Activated B cell treated with CpG ODN at 0.5 μM for 24 hours (primary cell): ENCODE measurements around the gene ING1. TPM values are rescaled to one million over a fixed set of nuclear protein-coding genes. Genes with fewer than 3 reads are reported as not detected.

ENCODE experiments used
- ATAC-seq: fragments of 200-7000 bp; cut with Tn5 transposase; one replicate; pipeline ENCODE4 v1.10.0; 2021; ENCODE audit warnings: low read depth, mild to moderate bottlenecking, moderate library complexity
- CTCF ChIA-PET: fragments of 350-600 bp; sonication (Branson Sonifier 250); formaldehyde crosslinking; loops from one replicate; lab custom pipeline; 2021; ENCODE audit warnings: antibody characterized with exemption; lab: Charles Lee
- POLR2A ChIA-PET: fragments of 350-600 bp; sonication (Branson Sonifier 250); formaldehyde crosslinking; loops from one replicate; lab custom pipeline; 2021; ENCODE audit warnings: antibody characterized with exemption; lab: Charles Lee
- DNase-seq: peaks from one replicate; pipeline ENCODE4 v3.0.0; 2022
- H3K27ac Mint-ChIP-seq: one replicate; pipeline ENCODE4 v1.8.0; 2020; ENCODE audit warnings: mixed read lengths
- H3K27me3 Mint-ChIP-seq: one replicate; pipeline ENCODE4 v1.8.0; 2021; ENCODE audit warnings: mixed read lengths
- H3K36me3 Mint-ChIP-seq: one replicate; pipeline ENCODE4 v1.8.0; 2021; ENCODE audit warnings: low read depth, mixed read lengths
- H3K4me1 Mint-ChIP-seq: one replicate; pipeline ENCODE4 v1.8.0; 2021; ENCODE audit warnings: mixed read lengths
- H3K4me3 Mint-ChIP-seq: one replicate; pipeline ENCODE4 v1.8.0; 2020; ENCODE audit warnings: mild to moderate bottlenecking, mixed read lengths
- H3K9me3 Mint-ChIP-seq: one replicate; pipeline ENCODE4 v1.8.0; 2020; ENCODE audit warnings: mixed read lengths
- intact Hi-C: fragments of 100-400 bp; cut with micrococcal nuclease; formaldehyde crosslinking; loops from one replicate; pipeline ENCODE4 v1.15.1; 2024
- total RNA-seq: library from RNA; stranded (reverse); gene quantifications from 2 replicates; pipeline ENCODE4 v1.2.3, GENCODE V29; 2022
- TF ChIP-seq, protein P1 (sequence below): fragments of 200-600 bp; IDR thresholded peaks from one replicate; pipeline ENCODE4 v1.8.0; 2022; ENCODE audit warnings: antibody characterized with exemption, mild to moderate bottlenecking

ING1 gene
- total RNA-seq, 1 donor from 2014 or later, result 14.3 TPM

GRCh38 chr13:110767476-110767875 lies 54.0 kb downstream of the ING1 start:
- H3K27ac Mint-ChIP-seq, result no peak overlapping the region
- POLR2A ChIA-PET, result no interaction called here
- TF ChIP-seq, protein P1, sequence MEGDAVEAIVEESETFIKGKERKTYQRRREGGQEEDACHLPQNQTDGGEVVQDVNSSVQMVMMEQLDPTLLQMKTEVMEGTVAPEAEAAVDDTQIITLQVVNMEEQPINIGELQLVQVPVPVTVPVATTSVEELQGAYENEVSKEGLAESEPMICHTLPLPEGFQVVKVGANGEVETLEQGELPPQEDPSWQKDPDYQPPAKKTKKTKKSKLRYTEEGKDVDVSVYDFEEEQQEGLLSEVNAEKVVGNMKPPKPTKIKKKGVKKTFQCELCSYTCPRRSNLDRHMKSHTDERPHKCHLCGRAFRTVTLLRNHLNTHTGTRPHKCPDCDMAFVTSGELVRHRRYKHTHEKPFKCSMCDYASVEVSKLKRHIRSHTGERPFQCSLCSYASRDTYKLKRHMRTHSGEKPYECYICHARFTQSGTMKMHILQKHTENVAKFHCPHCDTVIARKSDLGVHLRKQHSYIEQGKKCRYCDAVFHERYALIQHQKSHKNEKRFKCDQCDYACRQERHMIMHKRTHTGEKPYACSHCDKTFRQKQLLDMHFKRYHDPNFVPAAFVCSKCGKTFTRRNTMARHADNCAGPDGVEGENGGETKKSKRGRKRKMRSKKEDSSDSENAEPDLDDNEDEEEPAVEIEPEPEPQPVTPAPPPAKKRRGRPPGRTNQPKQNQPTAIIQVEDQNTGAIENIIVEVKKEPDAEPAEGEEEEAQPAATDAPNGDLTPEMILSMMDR, result no peak
- DNase-seq, result no peak
- intact Hi-C loops, result no loop called here
- H3K36me3 Mint-ChIP-seq, result no peaks in the 10 kb centered on the region
- H3K9me3 Mint-ChIP-seq, result peaks cover 4% of the 10 kb centered on the region
- H3K4me3 Mint-ChIP-seq, result no peak overlapping the region
- peaks cover 26% of the 10 kb centered on the region for H3K27me3 Mint-ChIP-seq
- no peak for ATAC-seq
- H3K4me1 Mint-ChIP-seq, result peaks cover 5% of the 10 kb centered on the region
- CTCF ChIA-PET, result interaction anchor here (2.0 kb wide), 1 partner anchor 122 kb away, joined by 5 read pairs; no protein-coding TSS in a partner anchor

- H3K4me3 Mint-ChIP-seq, result no peak overlapping the region
- H3K27ac Mint-ChIP-seq, result no peak overlapping the region
- H3K9me3 Mint-ChIP-seq, result no peaks in the 10 kb centered on the region
- ATAC-seq (no peak), DNase-seq (no peak)
- ChIA-PET CTCF (interaction anchor here (2.0 kb wide), 1 partner anchor 124 kb away, joined by 5 read pairs; no protein-coding TSS in a partner anchor), POLR2A (no interaction called here)
- H3K27me3 Mint-ChIP-seq, result peaks cover 16% of the 10 kb centered on the region
- TF ChIP-seq, protein P1, result no peak
- intact Hi-C loops, result no loop called here
- H3K36me3 Mint-ChIP-seq, result no peaks in the 10 kb centered on the region
- H3K4me1 Mint-ChIP-seq, result peaks cover 5% of the 10 kb centered on the region
Measured at GRCh38 chr13:110769097-110769496, 55.6 kb downstream of the ING1 start.

GRCh38 chr13:110770678-110771077 lies 57.2 kb downstream of the ING1 start:
- peaks cover 4% of the 10 kb centered on the region for H3K27me3 Mint-ChIP-seq
- TF ChIP-seq, protein P1, result no peak

DNA sequence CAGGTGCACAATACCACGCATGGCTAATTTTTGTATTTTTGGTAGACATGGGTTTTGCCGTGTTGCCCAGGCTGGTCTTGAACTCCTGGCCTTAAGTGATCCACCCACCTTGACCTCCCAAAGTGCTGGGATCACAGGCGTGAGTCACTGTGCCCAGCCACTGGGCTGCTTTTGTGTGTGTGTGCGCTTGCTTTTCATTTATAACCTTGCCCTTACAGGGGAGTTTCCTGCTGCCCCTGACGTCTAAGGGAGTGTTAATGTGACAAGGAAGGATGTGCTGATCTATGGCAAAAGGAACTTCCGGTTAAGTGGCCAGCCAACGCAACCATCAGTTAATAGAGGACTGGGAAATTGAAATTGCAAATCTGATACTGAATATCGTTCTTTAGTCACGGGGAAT lies 57.7 kb downstream of the ING1 start:
- TF ChIP-seq, protein P1, result no peak
- ChIA-PET CTCF (no interaction called here), POLR2A (no interaction called here)
- H3K9me3 Mint-ChIP-seq, result no peaks in the 10 kb centered on the region
- no peak overlapping the region for H3K4me3 Mint-ChIP-seq
- peaks cover 4% of the 10 kb centered on the region for H3K27me3 Mint-ChIP-seq
- intact Hi-C loops, result no loop called here
- ATAC-seq (no peak), DNase-seq (no peak)
- no peaks in the 10 kb centered on the region for H3K36me3 Mint-ChIP-seq
- H3K27ac Mint-ChIP-seq, result no peak overlapping the region
- H3K4me1 Mint-ChIP-seq, result peaks cover 5% of the 10 kb centered on the region

More at GRCh38 chr13:110770678-110771077, 57.2 kb downstream of the ING1 start:
- H3K4me3 Mint-ChIP-seq, result no peak overlapping the region
- peaks cover 5% of the 10 kb centered on the region for H3K4me1 Mint-ChIP-seq
- H3K36me3 Mint-ChIP-seq, result no peaks in the 10 kb centered on the region
- ATAC-seq (no peak), DNase-seq (no peak)
- H3K27ac Mint-ChIP-seq, result no peak overlapping the region
- no peaks in the 10 kb centered on the region for H3K9me3 Mint-ChIP-seq
- ChIA-PET CTCF (no interaction called here), POLR2A (no interaction called here)
- intact Hi-C loops, result no loop called here

GRCh38 chr13:110772091-110772984 lies 58.8 kb downstream of the ING1 start:
- H3K27ac Mint-ChIP-seq, result no peak overlapping the region
- no peak overlapping the region for H3K4me3 Mint-ChIP-seq
- intact Hi-C loops, result no loop called here
- ATAC-seq (no peak), DNase-seq (no peak)
- H3K9me3 Mint-ChIP-seq, result no peaks in the 10 kb centered on the region
- no peaks in the 10 kb centered on the region for H3K36me3 Mint-ChIP-seq
- peaks cover 7% of the 10 kb centered on the region for H3K27me3 Mint-ChIP-seq
- peaks cover 5% of the 10 kb centered on the region for H3K4me1 Mint-ChIP-seq
- CTCF ChIA-PET, result interaction anchor here (1.5 kb wide), 1 partner anchor 317 kb away, joined by 3 read pairs; no protein-coding TSS in a partner anchor
- POLR2A ChIA-PET, result no interaction called here
- TF ChIP-seq, protein P1, result no peak
